ENCODE results near the gene TENT4A. TPM values are rescaled to one million over a fixed set of nuclear protein-coding genes. Genes with fewer than 3 reads are reported as not detected.

TENT4A gene
- total RNA-seq, 1 experiment from 2014 or later = 25.6 TPM

DNA sequence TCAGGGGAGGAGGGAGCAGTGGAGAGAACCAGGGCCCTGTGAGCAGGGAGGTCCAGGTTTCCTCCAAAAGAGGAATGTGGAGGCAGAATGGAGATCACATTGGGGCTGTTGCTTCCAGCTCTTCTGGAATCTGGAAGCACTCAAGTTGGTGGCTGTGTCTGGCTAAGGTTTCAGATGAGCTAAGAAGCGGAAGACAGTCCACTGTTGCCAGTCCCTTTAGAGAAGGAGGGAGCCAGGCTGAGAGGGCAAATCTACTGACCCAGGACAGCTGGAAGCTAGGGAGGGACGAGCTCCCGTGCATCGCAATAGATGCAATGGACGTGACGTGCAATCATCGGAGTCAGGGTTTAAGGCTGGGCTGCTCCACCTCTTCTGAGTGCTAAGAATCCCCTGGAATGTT lies 71.2 kb downstream of the TENT4A start:
- Mint-ChIP-seq H3K27me3 (ENCODE audit: low read depth) (0 out of 2 replicates have a peak, but pooled peaks cover 2% of the 10 kb centered on the region), H3K27ac (no peak overlapping the region), H3K9me3 (peaks cover 0 to 4% of the 10 kb centered on the region in 2 experiments; a peak in 3 of 5 replicates), H3K4me1 (no peaks in the 10 kb centered on the region; a peak in 2 of 4 replicates), H3K4me3 (no peak overlapping the region), H3K36me3 (ENCODE audit: insufficient read depth in 1 of 3, low read depth in 3 of 3) (no peaks in the 10 kb centered on the region)
- no peak overlapping the region for H2BK12ac ChIP-seq (ENCODE audit: insufficient read length, low read depth, low read length)
- TF ChIP-seq, protein P1, sequence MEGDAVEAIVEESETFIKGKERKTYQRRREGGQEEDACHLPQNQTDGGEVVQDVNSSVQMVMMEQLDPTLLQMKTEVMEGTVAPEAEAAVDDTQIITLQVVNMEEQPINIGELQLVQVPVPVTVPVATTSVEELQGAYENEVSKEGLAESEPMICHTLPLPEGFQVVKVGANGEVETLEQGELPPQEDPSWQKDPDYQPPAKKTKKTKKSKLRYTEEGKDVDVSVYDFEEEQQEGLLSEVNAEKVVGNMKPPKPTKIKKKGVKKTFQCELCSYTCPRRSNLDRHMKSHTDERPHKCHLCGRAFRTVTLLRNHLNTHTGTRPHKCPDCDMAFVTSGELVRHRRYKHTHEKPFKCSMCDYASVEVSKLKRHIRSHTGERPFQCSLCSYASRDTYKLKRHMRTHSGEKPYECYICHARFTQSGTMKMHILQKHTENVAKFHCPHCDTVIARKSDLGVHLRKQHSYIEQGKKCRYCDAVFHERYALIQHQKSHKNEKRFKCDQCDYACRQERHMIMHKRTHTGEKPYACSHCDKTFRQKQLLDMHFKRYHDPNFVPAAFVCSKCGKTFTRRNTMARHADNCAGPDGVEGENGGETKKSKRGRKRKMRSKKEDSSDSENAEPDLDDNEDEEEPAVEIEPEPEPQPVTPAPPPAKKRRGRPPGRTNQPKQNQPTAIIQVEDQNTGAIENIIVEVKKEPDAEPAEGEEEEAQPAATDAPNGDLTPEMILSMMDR (conservative IDR thresholded peaks at IDR 0.05) = no peak
- no peak overlapping the region for H4K91ac ChIP-seq (ENCODE audit: insufficient read length, low read depth, low read length)
- H4K8ac ChIP-seq (replicated peaks; ENCODE audit: insufficient read length, low read depth, low read length) = no peak overlapping the region
- no peak overlapping the region for H2BK20ac ChIP-seq (ENCODE audit: low read depth, low read length, poor library complexity, severe bottlenecking)
- no peak overlapping the region for H3T11ph ChIP-seq (ENCODE audit: low read length)
- no peak overlapping the region for H3K9ac ChIP-seq (ENCODE audit: extremely low read depth, insufficient read length, low read length)
- H3K23ac ChIP-seq (ENCODE audit: insufficient read length, low read depth, low read length) = no peak overlapping the region
- no peaks in the 10 kb centered on the region for H3K27me3 ChIP-seq (ENCODE audit: insufficient read depth, low read length)
- H4K5ac ChIP-seq (ENCODE audit: insufficient read length, low read depth, low read length) = no peak overlapping the region
- no peak overlapping the region for H3K14ac ChIP-seq (ENCODE audit: insufficient read depth, low read length)
- H3K4ac ChIP-seq (ENCODE audit: low read depth, low read length) = no peak overlapping the region
- no CpG with 5 or more reads among the region's 7 CpGs for WGBS (ENCODE audit: extremely low coverage, insufficient read length, low lambda C conversion rate)
- no peak overlapping the region for H3K56ac ChIP-seq (ENCODE audit: insufficient read length, low read depth, low read length)
- H2AK5ac ChIP-seq (ENCODE audit: insufficient read length, low read length) = no peak overlapping the region
- no peaks in the 10 kb centered on the region for H3K9me3 ChIP-seq (ENCODE audit: control insufficient read depth, low read depth, low read length)
- DNase-seq = no peak
- H2BK120ac ChIP-seq (ENCODE audit: low read depth, low read length, poor library complexity, severe bottlenecking) = no peak overlapping the region
- no peak overlapping the region for H3K18ac ChIP-seq (ENCODE audit: insufficient read length, low read depth, low read length)
- no peaks in the 10 kb centered on the region for H3K79me2 ChIP-seq (ENCODE audit: insufficient read depth, low read length)
- no peaks in the 10 kb centered on the region for H3K23me2 ChIP-seq (ENCODE audit: insufficient read length, low read depth, low read length, poor library complexity, severe bottlenecking)
- no peak overlapping the region for H3K4me2 ChIP-seq (ENCODE audit: insufficient read depth, insufficient read length, low read length)
- no peak overlapping the region for H2AFZ ChIP-seq (ENCODE audit: low read length)
- no peaks in the 10 kb centered on the region for H3K4me1 ChIP-seq (ENCODE audit: insufficient read depth, low read length)
- no peak overlapping the region for H2BK5ac ChIP-seq (ENCODE audit: insufficient read length, low read length)
- H3K79me1 ChIP-seq (ENCODE audit: insufficient read depth, low read depth, low read length, poor library complexity, severe bottlenecking) = no peaks in the 10 kb centered on the region
- H2BK15ac ChIP-seq (ENCODE audit: low read depth, low read length) = no peak overlapping the region
- H3K27ac ChIP-seq (ENCODE audit: insufficient read length, low read depth, low read length) = no peak overlapping the region
- no peaks in the 10 kb centered on the region for H4K20me1 ChIP-seq (ENCODE audit: control insufficient read depth, insufficient read depth, insufficient read length)
